Measurements from ENCODE around the gene CHAT. TPM values are rescaled to one million over a fixed set of nuclear protein-coding genes. Genes with fewer than 3 reads are reported as not detected.

Gene CHAT
- total RNA-seq, 3 donors from 2014 or later (not counting 1 experiment from before 2014, with no cell fraction given): not detected

DNA sequence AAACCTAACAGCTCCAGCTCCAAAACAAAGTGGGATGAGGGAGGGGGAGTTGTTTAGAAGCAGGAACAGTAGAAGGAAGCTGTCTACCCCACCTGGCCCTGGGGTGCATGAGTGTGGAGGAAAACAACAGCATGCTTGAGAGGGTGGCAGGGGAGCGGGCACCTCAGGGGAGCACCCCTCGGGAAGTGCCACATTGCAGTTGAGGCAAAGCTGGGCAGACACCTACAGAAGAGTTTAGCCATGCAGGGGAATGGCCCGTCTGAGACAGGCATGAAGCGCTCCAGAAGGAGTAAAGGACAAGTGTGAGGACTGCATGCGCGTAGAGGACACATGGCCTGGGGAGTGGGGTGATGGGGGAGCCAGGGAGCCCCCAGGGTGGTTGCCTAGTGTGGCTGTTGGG is 18.1 kb downstream of the CHAT start:
- no peak overlapping the region for H3K27ac ChIP-seq (ENCODE audit: low read length)
- TF ChIP-seq, protein P1, sequence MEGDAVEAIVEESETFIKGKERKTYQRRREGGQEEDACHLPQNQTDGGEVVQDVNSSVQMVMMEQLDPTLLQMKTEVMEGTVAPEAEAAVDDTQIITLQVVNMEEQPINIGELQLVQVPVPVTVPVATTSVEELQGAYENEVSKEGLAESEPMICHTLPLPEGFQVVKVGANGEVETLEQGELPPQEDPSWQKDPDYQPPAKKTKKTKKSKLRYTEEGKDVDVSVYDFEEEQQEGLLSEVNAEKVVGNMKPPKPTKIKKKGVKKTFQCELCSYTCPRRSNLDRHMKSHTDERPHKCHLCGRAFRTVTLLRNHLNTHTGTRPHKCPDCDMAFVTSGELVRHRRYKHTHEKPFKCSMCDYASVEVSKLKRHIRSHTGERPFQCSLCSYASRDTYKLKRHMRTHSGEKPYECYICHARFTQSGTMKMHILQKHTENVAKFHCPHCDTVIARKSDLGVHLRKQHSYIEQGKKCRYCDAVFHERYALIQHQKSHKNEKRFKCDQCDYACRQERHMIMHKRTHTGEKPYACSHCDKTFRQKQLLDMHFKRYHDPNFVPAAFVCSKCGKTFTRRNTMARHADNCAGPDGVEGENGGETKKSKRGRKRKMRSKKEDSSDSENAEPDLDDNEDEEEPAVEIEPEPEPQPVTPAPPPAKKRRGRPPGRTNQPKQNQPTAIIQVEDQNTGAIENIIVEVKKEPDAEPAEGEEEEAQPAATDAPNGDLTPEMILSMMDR (IDR thresholded peaks at IDR 0.05): no peak
- no peak overlapping the region for H3K27ac Mint-ChIP-seq
- no peaks in the 10 kb centered on the region for H3K9me3 ChIP-seq (ENCODE audit: control insufficient read depth, insufficient read depth, low read length)
- ATAC-seq: no peak
- no peak for DNase-seq
- H3K9me3 Mint-ChIP-seq: no peaks in the 10 kb centered on the region
- peaks cover 8 to 10% of the 10 kb centered on the region in 2 donors for H3K27me3 Mint-ChIP-seq (ENCODE audit: low read depth in 2 of 2)
- no peaks in the 10 kb centered on the region for H3K4me1 ChIP-seq (ENCODE audit: control insufficient read depth, insufficient read depth, low read length)
- WGBS (ENCODE audit: insufficient coverage): 94% methylated on average over 6 of the region's 6 CpGs
- H3K4me3 Mint-ChIP-seq: no peak overlapping the region
- no peak overlapping the region for H3K4me3 ChIP-seq (ENCODE audit: low read length)
- no peaks in the 10 kb centered on the region for H3K36me3 Mint-ChIP-seq
- intact Hi-C loops (cut with micrococcal nuclease): no loop called here
- no peaks in the 10 kb centered on the region for H3K36me3 ChIP-seq (ENCODE audit: control insufficient read depth, insufficient read depth, low read length)
- no peaks in the 10 kb centered on the region for H3K27me3 ChIP-seq (ENCODE audit: control insufficient read depth, insufficient read depth, low read length)
- H3K4me1 Mint-ChIP-seq: no peaks in the 10 kb centered on the region

DNA sequence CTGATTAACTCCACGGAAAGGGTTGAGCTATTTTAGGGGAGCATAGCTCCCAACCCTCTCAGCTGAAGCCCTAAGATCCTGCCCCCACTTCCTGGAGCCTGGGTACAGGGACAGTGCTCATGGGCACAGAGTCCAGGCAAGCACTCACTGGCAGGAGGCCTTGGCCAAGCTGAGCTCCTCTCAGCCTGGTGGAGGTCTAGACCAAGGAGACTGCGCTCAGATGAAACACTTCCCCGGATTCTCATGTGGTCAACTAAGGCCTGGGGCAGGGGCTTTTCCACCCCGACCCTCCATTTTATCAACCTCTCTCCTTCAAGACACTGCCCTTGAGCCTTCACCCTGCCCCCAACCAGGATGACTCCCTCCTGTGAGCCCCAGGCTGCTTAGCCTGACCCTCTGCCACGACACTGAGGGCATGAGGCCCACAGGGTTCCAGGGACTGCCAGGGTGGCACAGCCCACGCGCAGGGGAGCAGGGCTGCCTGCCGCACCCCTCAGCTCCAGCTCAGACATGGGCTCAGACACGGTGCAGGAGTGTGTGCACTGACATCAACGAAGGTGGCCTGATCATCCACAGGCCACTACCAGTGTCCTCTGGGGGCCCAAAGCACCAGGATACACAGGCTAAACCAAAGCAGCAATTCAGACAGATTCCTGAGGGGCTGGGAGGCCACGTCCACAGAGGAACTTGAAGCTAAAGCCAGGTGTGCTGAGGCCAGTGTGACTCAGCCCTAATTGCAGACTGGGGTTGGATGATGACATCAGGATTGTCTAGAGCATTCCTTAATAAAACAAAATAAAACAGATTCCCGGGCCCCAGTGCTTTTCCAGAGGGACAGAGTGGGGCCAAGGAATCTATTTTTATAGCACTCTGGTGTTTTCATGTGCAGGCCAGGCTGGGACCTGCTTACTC is 18.8 kb downstream of the CHAT start:
- no peaks in the 10 kb centered on the region for H3K4me1 Mint-ChIP-seq
- no peaks in the 10 kb centered on the region for H3K36me3 Mint-ChIP-seq
- intact Hi-C loops (cut with micrococcal nuclease): no loop called here
- H3K27me3 ChIP-seq (ENCODE audit: control insufficient read depth, insufficient read depth, low read length): no peaks in the 10 kb centered on the region
- no peak overlapping the region for H3K4me3 Mint-ChIP-seq
- no peaks in the 10 kb centered on the region for H3K9me3 Mint-ChIP-seq
- no peak overlapping the region for H3K27ac ChIP-seq (ENCODE audit: low read length)
- no peak overlapping the region for H3K4me3 ChIP-seq (ENCODE audit: low read length)
- ATAC-seq: no peak
- H3K27ac Mint-ChIP-seq: no peak overlapping the region
- DNase-seq: no peak
- TF ChIP-seq, protein P1 (IDR thresholded peaks at IDR 0.05): no peak
- no peaks in the 10 kb centered on the region for H3K9me3 ChIP-seq (ENCODE audit: control insufficient read depth, insufficient read depth, low read length)
- H3K4me1 ChIP-seq (ENCODE audit: control insufficient read depth, insufficient read depth, low read length): no peaks in the 10 kb centered on the region
- peaks cover 13 to 17% of the 10 kb centered on the region in 2 donors for H3K27me3 Mint-ChIP-seq (ENCODE audit: low read depth in 2 of 2)
- 60% methylated on average over 12 of the region's 12 CpGs for WGBS (ENCODE audit: insufficient coverage)
- no peaks in the 10 kb centered on the region for H3K36me3 ChIP-seq (ENCODE audit: control insufficient read depth, insufficient read depth, low read length)

DNA sequence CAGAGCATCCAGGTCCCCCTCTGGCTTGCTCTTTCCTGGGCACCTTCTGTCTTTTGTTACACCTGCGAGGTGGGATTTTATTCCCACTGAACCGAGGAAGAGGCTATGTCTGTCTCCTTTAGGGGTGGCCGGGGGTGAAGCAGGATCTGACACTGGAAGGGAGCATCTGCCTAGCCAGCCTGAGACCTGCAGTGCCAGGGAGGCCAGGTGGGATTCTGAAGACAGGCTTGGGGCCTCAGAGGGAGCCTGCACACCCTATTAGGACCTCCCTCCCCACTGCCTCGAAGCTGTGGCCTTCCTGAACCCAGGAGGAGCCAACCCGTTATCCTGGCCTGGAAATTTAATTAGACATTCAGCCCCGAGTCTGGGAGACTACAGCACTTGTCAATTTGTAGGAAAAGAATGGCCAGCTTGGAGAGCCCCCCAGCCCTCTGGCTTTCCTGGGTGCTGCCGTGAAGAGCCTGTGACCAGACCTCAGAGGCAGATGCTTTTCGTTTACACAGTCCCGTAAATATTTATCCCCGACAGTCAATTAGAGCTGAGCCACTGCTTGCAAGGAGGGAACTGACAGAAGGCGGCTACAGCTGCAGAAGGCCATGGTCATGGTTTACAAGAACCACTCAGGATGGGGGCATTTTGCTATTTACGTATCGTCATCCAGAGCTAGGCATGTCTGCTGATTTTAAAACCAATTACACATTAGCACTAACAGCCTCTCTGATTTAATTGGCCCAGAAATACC is 19.7 kb downstream of the CHAT start:
- H3K27me3 Mint-ChIP-seq (ENCODE audit: low read depth in 2 of 2): peaks cover 21 to 26% of the 10 kb centered on the region in 2 donors
- Histone ChIP-seq H3K4me3 (ENCODE audit: low read length) (no peak overlapping the region), H3K27me3 (ENCODE audit: control insufficient read depth, insufficient read depth, low read length) (no peaks in the 10 kb centered on the region), H3K36me3 (ENCODE audit: control insufficient read depth, insufficient read depth, low read length) (no peaks in the 10 kb centered on the region), H3K27ac (ENCODE audit: low read length) (no peak overlapping the region), H3K9me3 (ENCODE audit: control insufficient read depth, insufficient read depth, low read length) (no peaks in the 10 kb centered on the region), H3K4me1 (ENCODE audit: control insufficient read depth, insufficient read depth, low read length) (no peaks in the 10 kb centered on the region)
- H3K4me3 Mint-ChIP-seq: no peak overlapping the region
- H3K36me3 Mint-ChIP-seq: no peaks in the 10 kb centered on the region
- TF ChIP-seq, protein P1 (IDR thresholded peaks at IDR 0.05): no peak
- ATAC-seq (no peak), DNase-seq (no peak)
- intact Hi-C loops (cut with micrococcal nuclease): no loop called here
- no peak overlapping the region for H3K27ac Mint-ChIP-seq
- WGBS (ENCODE audit: insufficient coverage): 66% methylated on average over 13 of the region's 13 CpGs
- no peaks in the 10 kb centered on the region for H3K4me1 Mint-ChIP-seq
- H3K9me3 Mint-ChIP-seq: no peaks in the 10 kb centered on the region
